Large intestine (tissue), 12 donors: ENCODE results near the gene STEEP1. TPM values are rescaled to one million over a fixed set of nuclear protein-coding genes. Genes with fewer than 3 reads are reported as not detected.
A peak's percentile ranks its signal among the peaks of the same experiment; 100 is the strongest.

Source experiments
- DNase-seq, 2 donors: peaks; one replicate each; pipeline versions ENCODE4 v3.0.0 to v3.0.0-alpha.2; 2013
- H3K27ac ChIP-seq: one replicate; pipeline ENCODE4 v1.5.1; 2013; ENCODE audit warnings: low read length
- H3K27me3 ChIP-seq: 2 replicates; pipeline ENCODE4 v1.6.1; 2013; ENCODE audit warnings: low read length; ENCODE audit not compliant: control insufficient read depth, insufficient read depth
- H3K36me3 ChIP-seq: 2 replicates; pipeline ENCODE4 v1.6.1; 2013; ENCODE audit warnings: low read length; ENCODE audit not compliant: control insufficient read depth, insufficient read depth
- H3K4me1 ChIP-seq: one replicate; pipeline ENCODE4 v1.6.1; 2013; ENCODE audit warnings: low read length; ENCODE audit not compliant: control insufficient read depth, insufficient read depth
- H3K4me3 ChIP-seq: one replicate; pipeline ENCODE4 v1.5.1; 2013; ENCODE audit warnings: low read length
- H3K9me3 ChIP-seq: one replicate; pipeline ENCODE4 v1.6.1; 2013; ENCODE audit warnings: mild to moderate bottlenecking, low read depth, low read length, moderate library complexity; ENCODE audit not compliant: control insufficient read depth
- whole genome bisulfite sequencing: methylation state at CpG from one replicate; pipeline ENCODE4 v1.1.5; 2013; ENCODE audit warnings: low lambda C conversion rate; ENCODE audit not compliant: insufficient coverage; 5-methylcytosine and 5-hydroxymethylcytosine counted together
- long read RNA-seq, 11 donors: transcript quantifications; one replicate each; lab custom pipeline, GENCODE V29; 2026
- polyA plus RNA-seq: library from polyadenylated mRNA; unstranded; fragments of 120-200 nt; gene quantifications from one replicate; pipeline ENCODE4 v1.2.1, GENCODE V29; 2013

The STEEP1 gene
- polyA plus RNA-seq = 24.5 TPM
- long read RNA-seq, donor 1, partial matches to known transcripts = 0 of 2 reads
- long read RNA-seq, donor 1, other reads (novel, unspliced or antisense) = 0 of 2 reads
- long read RNA-seq, donor 2, partial matches to known transcripts = 0 of 3 reads
- long read RNA-seq, donor 2, other reads (novel, unspliced or antisense) = 0 of 3 reads
- long read RNA-seq, donor 3, transcript CXorf56-204 (7 exons, 1,056 nt) = major isoform, 5 of 5 reads
- long read RNA-seq, donor 3, partial matches to known transcripts = 0 of 5 reads
- long read RNA-seq, donor 3, other reads (novel, unspliced or antisense) = 0 of 5 reads
- long read RNA-seq, donor 4 = 0 reads
- long read RNA-seq, donor 5, partial matches to known transcripts = 0 of 4 reads
- long read RNA-seq, donor 5, other reads (novel, unspliced or antisense) = 0 of 4 reads
- long read RNA-seq, donor 6, partial matches to known transcripts = 0 of 1 reads
- long read RNA-seq, donor 6, other reads (novel, unspliced or antisense) = 0 of 1 reads
- long read RNA-seq, donor 7 = 0 reads
- long read RNA-seq, donor 8, partial matches to known transcripts = 13 of 47 reads
- long read RNA-seq, donor 8, other reads (novel, unspliced or antisense) = 32 of 47 reads
- long read RNA-seq, donor 9, partial matches to known transcripts = 0 of 1 reads
- long read RNA-seq, donor 9, other reads (novel, unspliced or antisense) = 0 of 1 reads
- long read RNA-seq, donor 10, partial matches to known transcripts = 0 of 1 reads
- long read RNA-seq, donor 10, other reads (novel, unspliced or antisense) = 0 of 1 reads
- long read RNA-seq, donor 11, partial matches to known transcripts = 0 of 3 reads
- long read RNA-seq, donor 11, other reads (novel, unspliced or antisense) = 0 of 3 reads

- Histone ChIP-seq H3K4me3 (peak within 1 kb of the TSS; percentile 68), H3K4me1 (no peaks in the 10 kb centered on the region), H3K36me3 (peaks cover 2% of the 10 kb centered on the region), H3K9me3 (no peaks in the 10 kb centered on the region), H3K27ac (peak within 1 kb of the TSS; percentile 67), H3K27me3 (no peaks in the 10 kb centered on the region)
- no CpG with 5 or more reads among the region's 27 CpGs for WGBS
- peak; percentile 89 to 91 for DNase-seq
Measured at GRCh38 chrX:119565107-119565663, at the start of gene STEEP1. Gene STEEP1, minus strand, starts transcription at chrX:119565409. Its CDS starts 54 bp downstream, at chrX:119565355.

- no CpG with 5 or more reads among the region's 13 CpGs for WGBS
- no peaks in the 10 kb centered on the region for H3K27me3 ChIP-seq
- no peaks in the 10 kb centered on the region for H3K4me1 ChIP-seq
- H3K9me3 ChIP-seq = no peaks in the 10 kb centered on the region
- H3K36me3 ChIP-seq = no peaks in the 10 kb centered on the region
- H3K4me3 ChIP-seq = no peak overlapping the region
- DNase-seq = no peak
- H3K27ac ChIP-seq = no peak overlapping the region
Measured at GRCh38 chrX:119614776-119615175, 49.6 kb upstream of the STEEP1 start.

GRCh38 chrX:119607018-119607389 lies 41.8 kb upstream of the STEEP1 start:
- peak overlapping the region; percentile 80 for H3K27ac ChIP-seq
- H3K27me3 ChIP-seq = no peaks in the 10 kb centered on the region
- WGBS = no CpG with 5 or more reads among the region's 7 CpGs
- peak overlapping the region; percentile 85 for H3K4me3 ChIP-seq
- H3K4me1 ChIP-seq = no peaks in the 10 kb centered on the region
- no peaks in the 10 kb centered on the region for H3K36me3 ChIP-seq
- H3K9me3 ChIP-seq = no peaks in the 10 kb centered on the region
- no peak for DNase-seq

- Histone ChIP-seq H3K4me1 (no peaks in the 10 kb centered on the region), H3K27ac (peak within 1 kb of the TSS; percentile 80), H3K4me3 (peak within 1 kb of the TSS; percentile 85), H3K9me3 (no peaks in the 10 kb centered on the region), H3K36me3 (no peaks in the 10 kb centered on the region), H3K27me3 (no peaks in the 10 kb centered on the region)
- DNase-seq = peak; percentile 89 to 90
- no CpG with 5 or more reads among the region's 46 CpGs for WGBS
Measured at GRCh38 chrX:119606280-119607017, 41.2 kb upstream of the STEEP1 start, which contains the start of gene NKRF. Gene NKRF, minus strand, starts transcription at chrX:119606424.

- Histone ChIP-seq H3K4me1 (no peaks in the 10 kb centered on the region), H3K36me3 (no peaks in the 10 kb centered on the region), H3K4me3 (peak overlapping the region; percentile 85), H3K9me3 (no peaks in the 10 kb centered on the region), H3K27ac (peak overlapping the region; percentile 80), H3K27me3 (no peaks in the 10 kb centered on the region)
- WGBS = no CpG with 5 or more reads among the region's 68 CpGs
- peak; percentile 30 to 35 for DNase-seq
Measured at GRCh38 chrX:119605464-119606279, 40.5 kb upstream of the STEEP1 start.

- peak overlapping the region; percentile 80 for H3K27ac ChIP-seq
- DNase-seq = peak in 1 of 2 donors; percentile 16
Measured at GRCh38 chrX:119604766-119605463, 39.7 kb upstream of the STEEP1 start.

GRCh38 chrX:119602701-119603255 lies 37.6 kb upstream of the STEEP1 start:
- WGBS = no CpG with 5 or more reads among the region's 9 CpGs
- no peaks in the 10 kb centered on the region for H3K9me3 ChIP-seq
- H3K36me3 ChIP-seq = no peaks in the 10 kb centered on the region
- DNase-seq = no peak
- no peak overlapping the region for H3K27ac ChIP-seq
- no peaks in the 10 kb centered on the region for H3K4me1 ChIP-seq
- H3K4me3 ChIP-seq = no peak overlapping the region
- H3K27me3 ChIP-seq = no peaks in the 10 kb centered on the region

More at GRCh38 chrX:119604766-119605463, 39.7 kb upstream of the STEEP1 start:
- Histone ChIP-seq H3K27me3 (no peaks in the 10 kb centered on the region), H3K4me3 (peak overlapping the region; percentile 85), H3K36me3 (no peaks in the 10 kb centered on the region), H3K9me3 (no peaks in the 10 kb centered on the region), H3K4me1 (no peaks in the 10 kb centered on the region)
- WGBS = no CpG with 5 or more reads among the region's 17 CpGs

- no peak for DNase-seq
- Histone ChIP-seq H3K27ac (no peak overlapping the region), H3K4me3 (no peak overlapping the region), H3K27me3 (no peaks in the 10 kb centered on the region), H3K36me3 (peaks cover 13% of the 10 kb centered on the region), H3K9me3 (no peaks in the 10 kb centered on the region), H3K4me1 (no peaks in the 10 kb centered on the region)
- no CpG with 5 or more reads among the region's 5 CpGs for WGBS
Measured at GRCh38 chrX:119589810-119590209, 24.6 kb upstream of the STEEP1 start.
